CD4-positive, alpha-beta T cell (primary cell): ENCODE measurements around the gene DIAPH1. TPM values are rescaled to one million over a fixed set of nuclear protein-coding genes. Genes with fewer than 3 reads are reported as not detected.
A peak's percentile ranks its signal among the peaks of the same experiment; 100 is the strongest.

Experiments
- ATAC-seq: fragments of 200-7000 bp; cut with Tn5 transposase; one replicate; pipeline ENCODE4 v1.10.0; 2022; ENCODE audit warnings: mild to moderate bottlenecking; ENCODE audit not compliant: poor library complexity
- CTCF ChIA-PET: fragments of 350-600 bp; sonication (Branson Sonifier 250); formaldehyde crosslinking; loops from one replicate; lab custom pipeline; 2021; ENCODE audit warnings: antibody characterized with exemption, inconsistent platforms; lab: Charles Lee
- POLR2A ChIA-PET: fragments of 350-600 bp; sonication (Branson Sonifier 250); formaldehyde crosslinking; loops from one replicate; lab custom pipeline; 2021; ENCODE audit warnings: antibody characterized with exemption, inconsistent platforms; lab: Charles Lee
- DNase-seq, 14 experiments: peaks; one replicate each; pipeline ENCODE4 v3.0.0-alpha.2; 2013 to 2020; ENCODE audit warnings: mixed read lengths in 2 of 14
- H3K27ac ChIP-seq, 2 donors: one replicate each; pipeline versions ENCODE4 v1.5.1 to v1.7.0; 2013; ENCODE audit warnings: low read length in 2 of 2, low read depth in 1 of 2, mild to moderate bottlenecking in 1 of 2
- H3K27me3 ChIP-seq, 2 experiments: 1 replicate in 1 of 2; 2 replicates in 1 of 2; pipeline versions ENCODE4 v1.6.1 to v1.7.0; 2013; ENCODE audit warnings: low read length in 2 of 2, control low read depth in 1 of 2, mild to moderate bottlenecking in 1 of 2, moderate library complexity in 1 of 2; ENCODE audit not compliant: insufficient read depth in 2 of 2, control insufficient read depth in 1 of 2
- H3K36me3 ChIP-seq: one replicate; pipeline ENCODE4 v1.6.1; 2013; ENCODE audit warnings: low read length, control low read depth; ENCODE audit not compliant: insufficient read depth
- H3K4me1 ChIP-seq: one replicate; pipeline ENCODE4 v1.6.1; 2013; ENCODE audit warnings: low read length, control low read depth; ENCODE audit not compliant: insufficient read depth
- H3K4me3 ChIP-seq: one replicate; pipeline ENCODE4 v1.5.1; 2013; ENCODE audit warnings: mild to moderate bottlenecking, low read length, moderate library complexity
- H3K9me3 ChIP-seq, 2 experiments: 1 replicate in 1 of 2; 2 replicates in 1 of 2; pipeline versions ENCODE4 v1.6.1 to v1.7.0; 2013; ENCODE audit warnings: low read length in 2 of 2, mild to moderate bottlenecking in 2 of 2, control low read depth in 1 of 2, moderate library complexity in 1 of 2; ENCODE audit not compliant: control insufficient read depth in 1 of 2, insufficient read depth in 1 of 2
- H3K27ac Mint-ChIP-seq: one replicate; pipeline ENCODE4 v1.8.0; 2020; ENCODE audit warnings: mixed read lengths
- H3K27me3 Mint-ChIP-seq: one replicate; pipeline ENCODE4 v1.8.0; 2021; ENCODE audit warnings: mixed read lengths
- H3K36me3 Mint-ChIP-seq: one replicate; pipeline ENCODE4 v1.8.0; 2021; ENCODE audit warnings: low read depth, mixed read lengths
- H3K4me1 Mint-ChIP-seq: one replicate; pipeline ENCODE4 v1.8.0; 2021; ENCODE audit warnings: low read depth, mixed read lengths
- H3K4me3 Mint-ChIP-seq: one replicate; pipeline ENCODE4 v1.8.0; 2020; ENCODE audit warnings: mild to moderate bottlenecking, mixed read lengths
- H3K9me3 Mint-ChIP-seq: one replicate; pipeline ENCODE4 v1.8.0; 2020; ENCODE audit warnings: mixed read lengths
- CTCF ChIP-seq: fragments of 200-600 bp; IDR thresholded peaks from one replicate; pipeline ENCODE4 v1.8.0; 2022; ENCODE audit warnings: antibody characterized with exemption, mild to moderate bottlenecking
- intact Hi-C, 2 experiments: fragments of 100-400 bp; cut with DNase I in 1 of 2; cut with micrococcal nuclease in 1 of 2; formaldehyde crosslinking; loops; one replicate each; pipeline versions ENCODE4 v1.15.1 to v1.9.0; 2023 to 2025; cut with DNase I, micrococcal nuclease
- total RNA-seq, 174 experiments: library from RNA in 2 of 174; stranded (reverse) in 2 of 174; gene quantifications; one replicate each; pipeline ENCODE4 v1.2.3 and lab custom pipeline; 2021 to 2026

DIAPH1 gene
- total RNA-seq, 2 experiments from 2014 or later, result 159 to 161 TPM

GRCh38 chr5:141637767-141638419 is 19.1 kb upstream of the DIAPH1 start:
- Histone ChIP-seq H3K9me3 (no peaks in the 10 kb centered on the region), H3K27ac (peak overlapping the region; percentile 77 to 79), H3K4me3 (peak overlapping the region; percentile 97), H3K4me1 (peaks cover 42% of the 10 kb centered on the region), H3K27me3 (no peaks in the 10 kb centered on the region), H3K36me3 (peaks cover 34% of the 10 kb centered on the region)
- DNase-seq (peak; percentile 34 to 80 (median 48)), ATAC-seq (peak; percentile 45)
- intact Hi-C loops, result loop anchor here (1.0 to 5.0 kb wide), 3 partner anchors 12 to 46 kb away; partner anchors contain the start of gene DIAPH1 (in 1 of the 2)
- peak; percentile 46 for TF ChIP-seq CTCF
- Mint-ChIP-seq H3K9me3 (no peaks in the 10 kb centered on the region), H3K36me3 (peaks cover 52% of the 10 kb centered on the region), H3K27ac (peak overlapping the region; percentile 89), H3K4me1 (peaks cover 37% of the 10 kb centered on the region), H3K4me3 (peak overlapping the region; percentile 92), H3K27me3 (no peaks in the 10 kb centered on the region)
- ChIA-PET CTCF (interaction anchor here (0.6 to 6.2 kb wide), 14 partner anchors 9 to 321 kb away, joined by 3 to 77 read pairs (median 4); partner anchors contain the start of genes DIAPH1, FCHSD1, PCDH1 and PCDHGA10), POLR2A (interaction anchor here (0.8 to 8.8 kb wide), 22 partner anchors 11 to 927 kb away, joined by 3 to 100 read pairs (median 8); partner anchors contain the start of genes DELE1, DIAPH1, FCHSD1 and RNF14)

GRCh38 chr5:141637123-141637766 is 18.4 kb upstream of the DIAPH1 start:
- CTCF ChIA-PET, result interaction anchor here (0.6 to 6.2 kb wide), 17 partner anchors 10 to 332 kb away, joined by 3 to 77 read pairs (median 4); partner anchors contain the start of genes DIAPH1, FCHSD1, PCDH1 and PCDHGA10
- peaks cover 43% of the 10 kb centered on the region for H3K4me1 Mint-ChIP-seq
- no peak for TF ChIP-seq CTCF
- Histone ChIP-seq H3K9me3 (no peaks in the 10 kb centered on the region), H3K4me1 (peaks cover 42% of the 10 kb centered on the region), H3K36me3 (peaks cover 35% of the 10 kb centered on the region), H3K4me3 (peak overlapping the region; percentile 97), H3K27ac (peak overlapping the region; percentile 77 to 79), H3K27me3 (no peaks in the 10 kb centered on the region)
- H3K27ac Mint-ChIP-seq, result peak overlapping the region; percentile 89
- peaks cover 55% of the 10 kb centered on the region for H3K36me3 Mint-ChIP-seq
- H3K9me3 Mint-ChIP-seq, result no peaks in the 10 kb centered on the region
- POLR2A ChIA-PET, result interaction anchor here (0.8 to 8.8 kb wide), 30 partner anchors 9 to 1767 kb away, joined by 3 to 100 read pairs (median 6); partner anchors contain the start of genes DELE1, DIAPH1, FCHSD1 and IK
- ATAC-seq, result peak; percentile 64
- intact Hi-C loops, result loop anchor here (1.0 to 5.0 kb wide), 3 partner anchors 13 to 45 kb away; partner anchors contain the start of gene DIAPH1 (in 1 of the 2)
- H3K4me3 Mint-ChIP-seq, result peak overlapping the region; percentile 92
- peak; percentile 20 to 79 (median 49) for DNase-seq
- H3K27me3 Mint-ChIP-seq, result no peaks in the 10 kb centered on the region
